ENCODE results near the gene HOXA13. TPM values are rescaled to one million over a fixed set of nuclear protein-coding genes. Genes with fewer than 3 reads are reported as not detected.

The HOXA13 gene
- total and polyA plus RNA-seq, 10 of the 15 experiments (the other 5 are each of a cell fraction or from before 2014, with no cell fraction given): not detected

DNA sequence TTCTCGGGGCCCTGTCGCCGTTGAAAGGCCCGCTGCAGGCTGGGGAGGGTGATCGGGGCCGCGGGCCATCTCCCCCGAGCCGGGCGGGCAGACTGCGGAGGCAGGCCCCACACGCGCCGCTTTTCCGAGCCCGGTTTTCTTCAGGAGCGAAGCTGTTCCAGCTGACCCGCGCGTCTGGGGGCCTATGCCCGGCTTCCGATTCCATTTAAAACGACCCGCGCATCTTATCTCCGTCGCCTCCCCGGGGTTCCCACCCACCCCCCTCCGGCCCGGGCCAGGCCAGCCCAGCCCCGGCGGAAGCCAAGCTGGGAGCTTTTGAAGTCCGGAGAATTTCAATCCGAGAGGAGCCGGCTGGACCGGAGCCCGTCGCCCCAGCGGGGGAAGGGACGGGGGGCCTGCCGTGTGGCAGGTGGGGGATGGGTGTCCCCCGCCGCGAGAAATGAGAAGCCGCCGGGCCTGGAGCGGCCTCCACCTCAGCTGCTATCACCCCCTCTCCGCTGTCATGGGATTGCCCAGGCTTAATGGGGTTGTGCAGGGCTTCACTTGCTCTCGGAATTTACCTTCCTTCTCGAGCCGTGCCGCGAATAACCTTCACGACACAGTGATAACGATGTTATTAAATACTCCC, 39.6 kb upstream of the HOXA13 start (continued):
- TF ChIP-seq GABPA (IDR thresholded peaks at IDR 0.05; ENCODE audit: low read depth): no peak
- no peak for TF ChIP-seq ATF7 (IDR thresholded peaks at IDR 0.05; ENCODE audit: low read depth)
- no peak for TF ChIP-seq PAX8 (IDR thresholded peaks at IDR 0.05)
- no peak for TF ChIP-seq RFX5 (IDR thresholded peaks at IDR 0.05; ENCODE audit: low read depth, low read length)
- TF ChIP-seq LARP7 (IDR thresholded peaks at IDR 0.05): no peak
- TF ChIP-seq EGR1 (IDR thresholded peaks at IDR 0.05; ENCODE audit: borderline replicate concordance in 1 of 2, low read depth in 2 of 2, low read length in 2 of 2): no peak

DNA sequence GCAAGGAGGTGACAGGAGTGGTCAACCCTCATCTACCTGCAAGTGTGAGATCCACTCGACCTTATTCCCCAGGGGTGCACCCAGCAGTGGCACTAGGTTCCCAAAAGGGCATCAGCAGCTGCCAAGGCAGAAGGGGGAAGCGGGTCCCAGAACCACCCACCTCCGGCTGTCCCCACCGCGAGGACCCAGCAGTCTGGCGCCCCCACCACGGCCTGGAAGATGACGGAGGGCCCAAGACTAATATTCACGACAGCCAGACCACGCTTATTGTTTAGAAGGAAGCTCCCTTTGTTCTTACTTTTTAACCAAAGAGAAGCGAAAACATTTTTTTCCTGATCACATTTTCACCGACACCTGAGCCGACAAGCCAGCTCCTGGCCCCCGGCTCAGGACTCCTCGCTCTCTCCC, 39.1 kb upstream of the HOXA13 start:
- Histone ChIP-seq H3K36me3 (ENCODE audit: control insufficient read depth in 2 of 2, insufficient read depth in 2 of 2, low read length in 1 of 2) (no peaks in the 10 kb centered on the region), H3K4me1 (ENCODE audit: control insufficient read depth, insufficient read depth, low read length) (no peaks in the 10 kb centered on the region), H3K4me2 (ENCODE audit: control insufficient read depth, insufficient read depth) (no peak overlapping the region), H2AFZ (ENCODE audit: control insufficient read depth, low read depth, low read length) (no peak overlapping the region), H3K27ac (ENCODE audit: control insufficient read depth, insufficient read depth) (no peak overlapping the region), H3K9me3 (replicated peaks; ENCODE audit: control insufficient read depth, insufficient read depth, low read length) (no peaks in the 10 kb centered on the region; the same call in 2 of the 3 replicates), H3K79me2 (ENCODE audit: control insufficient read depth, insufficient read depth, low read length) (no peaks in the 10 kb centered on the region), H3K9ac (ENCODE audit: control insufficient read depth, insufficient read depth, low read length) (no peak overlapping the region), H4K20me1 (ENCODE audit: control insufficient read depth, insufficient read depth) (no peaks in the 10 kb centered on the region), H3K27me3 (replicated peaks in 1 of 2; ENCODE audit: control insufficient read depth in 2 of 2, insufficient read depth in 2 of 2, low read length in 1 of 2) (peaks cover 14 to 19% of the 10 kb centered on the region in 2 experiments), H3K4me3 (no peak overlapping the region)
- WGBS (ENCODE audit: insufficient coverage, insufficient replicate concordance, low lambda C conversion rate, missing lambda C conversion rate): 35% methylated on average over 15 of the region's 15 CpGs
- intact Hi-C loops (cut with micrococcal nuclease; ENCODE audit: unreplicated experiment) (no loop called here), in situ Hi-C loops (cut with MboI) (no loop called here)
- no peak for FAIRE-seq
- no TSS peak for BruUV-seq (replicated peaks)
- POLR2A ChIA-PET: no interaction called here
- CTCF ChIA-PET: no interaction called here
- no peak for ATAC-seq
- DNase-seq (ENCODE audit: low read depth, low spot score): no peak
- SMC1A ChIA-PET (ENCODE audit: uncharacterized antibody, unreplicated experiment): no interaction called here
- RAD21 ChIA-PET (ENCODE audit: unreplicated experiment): no interaction called here
- TF ChIP-seq HDAC6 (IDR thresholded peaks at IDR 0.05; ENCODE audit: unreplicated experiment) (no peak), YBX1 (IDR thresholded peaks at IDR 0.05) (no peak), BMI1 (IDR thresholded peaks at IDR 0.05; ENCODE audit: borderline replicate concordance) (no peak), PAX5 (IDR thresholded peaks at IDR 0.05; ENCODE audit: borderline replicate concordance, low read depth, low read length) (no peak), CHD2 (IDR thresholded peaks at IDR 0.05; ENCODE audit: borderline replicate concordance, low read depth, low read length) (no peak), ZBED1 (IDR thresholded peaks at IDR 0.05; ENCODE audit: borderline replicate concordance) (no peak), EED (IDR thresholded peaks at IDR 0.05; ENCODE audit: low read depth) (no peak), BCL11A (IDR thresholded peaks at IDR 0.05; ENCODE audit: low read depth, low read length) (no peak), MYC (IDR thresholded peaks at IDR 0.05; ENCODE audit: insufficient read depth, insufficient read length, insufficient replicate concordance, low read length, severe bottlenecking) (no peak), TBL1XR1 (IDR thresholded peaks at IDR 0.05; ENCODE audit: low read depth, low read length) (no peak), MTA2 (IDR thresholded peaks at IDR 0.05; ENCODE audit: low read depth) (no peak), RBBP5 (conservative IDR thresholded peaks at IDR 0.05) (no peak), FOXK2 (IDR thresholded peaks at IDR 0.05) (no peak), SUZ12 (IDR thresholded peaks at IDR 0.05; ENCODE audit: unreplicated experiment) (no peak), NBN (IDR thresholded peaks at IDR 0.05) (no peak)
- TF ChIP-seq, protein P1, sequence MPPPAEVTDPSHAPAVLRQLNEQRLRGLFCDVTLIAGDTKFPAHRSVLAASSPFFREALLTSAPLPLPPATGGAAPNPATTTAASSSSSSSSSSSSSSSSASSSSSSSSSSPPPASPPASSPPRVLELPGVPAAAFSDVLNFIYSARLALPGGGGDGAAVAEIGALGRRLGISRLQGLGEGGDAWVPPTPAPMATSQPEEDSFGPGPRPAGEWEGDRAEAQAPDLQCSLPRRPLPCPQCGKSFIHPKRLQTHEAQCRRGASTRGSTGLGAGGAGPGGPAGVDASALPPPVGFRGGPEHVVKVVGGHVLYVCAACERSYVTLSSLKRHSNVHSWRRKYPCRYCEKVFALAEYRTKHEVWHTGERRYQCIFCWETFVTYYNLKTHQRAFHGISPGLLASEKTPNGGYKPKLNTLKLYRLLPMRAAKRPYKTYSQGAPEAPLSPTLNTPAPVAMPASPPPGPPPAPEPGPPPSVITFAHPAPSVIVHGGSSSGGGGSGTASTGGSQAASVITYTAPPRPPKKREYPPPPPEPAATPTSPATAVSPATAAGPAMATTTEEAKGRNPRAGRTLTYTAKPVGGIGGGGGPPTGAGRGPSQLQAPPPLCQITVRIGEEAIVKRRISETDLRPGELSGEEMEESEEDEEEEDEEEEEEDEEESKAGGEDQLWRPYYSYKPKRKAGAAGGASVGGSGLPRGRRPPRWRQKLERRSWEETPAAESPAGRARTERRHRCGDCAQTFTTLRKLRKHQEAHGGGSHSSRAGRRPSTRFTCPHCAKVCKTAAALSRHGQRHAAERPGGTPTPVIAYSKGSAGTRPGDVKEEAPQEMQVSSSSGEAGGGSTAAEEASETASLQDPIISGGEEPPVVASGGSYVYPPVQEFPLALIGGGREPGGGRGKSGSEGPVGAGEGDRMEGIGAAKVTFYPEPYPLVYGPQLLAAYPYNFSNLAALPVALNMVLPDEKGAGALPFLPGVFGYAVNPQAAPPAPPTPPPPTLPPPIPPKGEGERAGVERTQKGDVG (CRISPR knock-in tag; IDR thresholded peaks at IDR 0.05): no peak
